H9 (cell line): Measurements from ENCODE around the gene TPSB2. TPM values are rescaled to one million over a fixed set of nuclear protein-coding genes. Genes with fewer than 3 reads are reported as not detected.

ENCODE experiments used
- DNase-seq: peaks from one replicate; pipeline ENCODE4 v3.0.0-alpha.2; 2017
- H2AFZ ChIP-seq: one replicate; pipeline ENCODE4 v1.6.1; 2013; ENCODE audit warnings: mild to moderate bottlenecking, low read length, control low read depth, moderate library complexity
- H2AK5ac ChIP-seq: 2 replicates; pipeline ENCODE4 v1.6.1; 2013; ENCODE audit warnings: low read length, control low read depth, mixed read lengths; ENCODE audit not compliant: insufficient read length
- H2BK120ac ChIP-seq: one replicate; pipeline ENCODE4 v1.6.1; 2013; ENCODE audit warnings: low read depth, mild to moderate bottlenecking, low read length, control low read depth, inconsistent platforms; ENCODE audit not compliant: poor library complexity, severe bottlenecking
- H2BK12ac ChIP-seq: 2 replicates; pipeline ENCODE4 v1.6.1; 2013; ENCODE audit warnings: low read length, control low read depth, mixed read lengths, low read depth; ENCODE audit not compliant: insufficient read length
- H2BK15ac ChIP-seq: 2 replicates; pipeline ENCODE4 v1.6.1; 2013; ENCODE audit warnings: low read depth, low read length, control low read depth
- H2BK20ac ChIP-seq: one replicate; pipeline ENCODE4 v1.6.1; 2013; ENCODE audit warnings: low read depth, mild to moderate bottlenecking, low read length, control low read depth, inconsistent platforms; ENCODE audit not compliant: poor library complexity, severe bottlenecking
- H2BK5ac ChIP-seq: 2 replicates; pipeline ENCODE4 v1.6.1; 2013; ENCODE audit warnings: low read length, control low read depth, mixed read lengths; ENCODE audit not compliant: insufficient read length
- H3K14ac ChIP-seq: 2 replicates; pipeline ENCODE4 v1.6.1; 2013; ENCODE audit warnings: low read length, control low read depth; ENCODE audit not compliant: insufficient read depth
- H3K18ac ChIP-seq: 2 replicates; pipeline ENCODE4 v1.6.1; 2013; ENCODE audit warnings: low read depth, mild to moderate bottlenecking, mixed read lengths, low read length, control low read depth; ENCODE audit not compliant: insufficient read length
- H3K23ac ChIP-seq: 2 replicates; pipeline ENCODE4 v1.6.1; 2013; ENCODE audit warnings: low read length, control low read depth, mixed read lengths, low read depth; ENCODE audit not compliant: insufficient read length
- H3K23me2 ChIP-seq: 2 replicates; pipeline ENCODE4 v1.6.1; 2013; ENCODE audit warnings: low read depth, mild to moderate bottlenecking, mixed read lengths, low read length, control low read depth; ENCODE audit not compliant: insufficient read length, poor library complexity, severe bottlenecking
- H3K27ac ChIP-seq: 2 replicates; pipeline ENCODE4 v1.5.1; 2013; ENCODE audit warnings: low read length, control low read depth, mixed read lengths, low read depth; ENCODE audit not compliant: insufficient read length
- H3K27me3 ChIP-seq: 2 replicates; pipeline ENCODE4 v1.6.1; 2013; ENCODE audit warnings: low read length, control low read depth, inconsistent platforms; ENCODE audit not compliant: insufficient read depth
- H3K4ac ChIP-seq: 2 replicates; pipeline ENCODE4 v1.6.1; 2013; ENCODE audit warnings: low read depth, mild to moderate bottlenecking, control low read depth, inconsistent platforms, low read length, moderate library complexity
- H3K4me1 ChIP-seq: 2 replicates; pipeline ENCODE4 v1.6.1; 2013; ENCODE audit warnings: low read length, control low read depth, inconsistent platforms; ENCODE audit not compliant: insufficient read depth
- H3K4me2 ChIP-seq: 2 replicates; pipeline ENCODE4 v1.6.1; 2013; ENCODE audit warnings: low read length, control low read depth, mixed read lengths; ENCODE audit not compliant: insufficient read length, insufficient read depth
- H3K56ac ChIP-seq: 2 replicates; pipeline ENCODE4 v1.6.1; 2013; ENCODE audit warnings: low read depth, mild to moderate bottlenecking, mixed read lengths, low read length, control low read depth; ENCODE audit not compliant: insufficient read length
- H3K79me1 ChIP-seq: 2 replicates; pipeline ENCODE4 v1.6.1; 2013; ENCODE audit warnings: low read depth, mild to moderate bottlenecking, moderate library complexity, low read length, control low read depth, inconsistent platforms; ENCODE audit not compliant: insufficient read depth, poor library complexity, severe bottlenecking
- H3K79me2 ChIP-seq: 2 replicates; pipeline ENCODE4 v1.6.1; 2013; ENCODE audit warnings: low read length, control low read depth, inconsistent platforms; ENCODE audit not compliant: insufficient read depth
- H3K9ac ChIP-seq: 2 replicates; pipeline ENCODE4 v1.6.1; 2013; ENCODE audit warnings: low read length, control low read depth, mixed read lengths; ENCODE audit not compliant: insufficient read length; ENCODE audit errors: extremely low read depth
- H3K9me3 ChIP-seq: one replicate; pipeline ENCODE4 v1.6.1; 2013; ENCODE audit warnings: low read depth, low read length, inconsistent platforms; ENCODE audit not compliant: control insufficient read depth
- H3T11ph ChIP-seq: one replicate; pipeline ENCODE4 v1.6.1; 2013; ENCODE audit warnings: mild to moderate bottlenecking, low read length, control low read depth, inconsistent platforms
- H4K20me1 ChIP-seq: one replicate; pipeline ENCODE4 v1.6.1; 2013; ENCODE audit not compliant: control insufficient read depth, insufficient read length, insufficient read depth
- H4K5ac ChIP-seq: 2 replicates; pipeline ENCODE4 v1.6.1; 2013; ENCODE audit warnings: low read depth, mild to moderate bottlenecking, mixed read lengths, low read length, control low read depth; ENCODE audit not compliant: insufficient read length
- H4K8ac ChIP-seq: replicated peaks from 2 replicates; pipeline ENCODE4 v1.6.1; 2013; ENCODE audit warnings: low read length, control low read depth, mixed read lengths, low read depth; ENCODE audit not compliant: insufficient read length
- H4K91ac ChIP-seq: 2 replicates; pipeline ENCODE4 v1.6.1; 2013; ENCODE audit warnings: low read depth, mild to moderate bottlenecking, moderate library complexity, mixed read lengths, low read length, control low read depth; ENCODE audit not compliant: insufficient read length
- H3K27ac Mint-ChIP-seq, 3 experiments: 2 replicates in 2 of 3; 3 replicates in 1 of 3; pipeline ENCODE4 v1.8.0; 2020 to 2021; ENCODE audit warnings: mixed read lengths in 3 of 3, mild to moderate bottlenecking in 1 of 3, moderate library complexity in 1 of 3
- H3K27me3 Mint-ChIP-seq: 2 replicates; pipeline ENCODE4 v1.8.0; 2021; ENCODE audit warnings: low read depth, mild to moderate bottlenecking, moderate library complexity, mixed read lengths
- H3K36me3 Mint-ChIP-seq, 3 experiments: 2 replicates in 2 of 3; 3 replicates in 1 of 3; pipeline ENCODE4 v1.8.0; 2020 to 2021; ENCODE audit warnings: low read depth in 3 of 3, mixed read lengths in 3 of 3; ENCODE audit not compliant: insufficient read depth in 1 of 3
- H3K4me1 Mint-ChIP-seq, 2 experiments: 2 replicates each; pipeline ENCODE4 v1.8.0; 2020; ENCODE audit warnings: mixed read lengths in 2 of 2
- H3K4me3 Mint-ChIP-seq, 2 experiments: 2 replicates in 1 of 2; 3 replicates in 1 of 2; pipeline ENCODE4 v1.8.0; 2020 to 2021; ENCODE audit warnings: mild to moderate bottlenecking in 2 of 2, mixed read lengths in 2 of 2, moderate library complexity in 1 of 2
- H3K9me3 Mint-ChIP-seq, 2 experiments: 2 replicates in 1 of 2; 3 replicates in 1 of 2; pipeline ENCODE4 v1.8.0; 2020; ENCODE audit warnings: mild to moderate bottlenecking in 2 of 2, mixed read lengths in 2 of 2, moderate library complexity in 1 of 2
- CTCF ChIP-seq: fragments of 200-600 bp; sonication (generic); conservative IDR thresholded peaks from 3 replicates; pipeline ENCODE4 v1.8.0; 2021; ENCODE audit warnings: antibody characterized with exemption, mild to moderate bottlenecking
- WGBS: extraction: QIAGEN DNeasy Blood & Tissue Kit; methylation state at CpG from one replicate; pipeline ENCODE4 v1.1.7; 2013; ENCODE audit warnings: missing lambda C conversion rate, low lambda C conversion rate, mixed read lengths; ENCODE audit not compliant: insufficient read length; ENCODE audit errors: extremely low coverage; 5-methylcytosine and 5-hydroxymethylcytosine counted together
- total RNA-seq: library from RNA; stranded (reverse); gene quantifications from 2 replicates; pipeline ENCODE4 v1.2.1, GENCODE V29; 2021

Gene TPSB2
- total RNA-seq, 1 experiment from 2014 or later, result not detected

- H3K4me1 Mint-ChIP-seq, result peaks cover 4 to 13% of the 10 kb centered on the region in 2 experiments; a peak in 3 of 4 replicates
Measured at GRCh38 chr16:1194665-1195392, 35.2 kb downstream of the TPSB2 start.

More at GRCh38 chr16:1194665-1195392, 35.2 kb downstream of the TPSB2 start:
- H3K4me3 Mint-ChIP-seq, result no peak overlapping the region
- Histone ChIP-seq H3K23me2 (peaks cover 2% of the 10 kb centered on the region), H3K9me3 (no peaks in the 10 kb centered on the region), H3K4ac (no peak overlapping the region), H3K18ac (no peak overlapping the region), H3K56ac (no peak overlapping the region), H3K4me1 (no peaks in the 10 kb centered on the region), H3K79me2 (no peaks in the 10 kb centered on the region), H4K20me1 (peaks cover 2% of the 10 kb centered on the region), H2BK15ac (no peak overlapping the region), H2BK12ac (no peak overlapping the region), H2BK20ac (no peak overlapping the region), H4K91ac (no peak overlapping the region), H3K9ac (no peak overlapping the region), H3K27me3 (no peaks in the 10 kb centered on the region), H2AFZ (no peak overlapping the region), H4K8ac (no peak overlapping the region), H3K23ac (no peak overlapping the region), H3K14ac (no peak overlapping the region), H2BK120ac (no peak overlapping the region), H3K4me2 (no peak overlapping the region), H3T11ph (no peak overlapping the region), H3K79me1 (no peaks in the 10 kb centered on the region), H2BK5ac (no peak overlapping the region), H4K5ac (no peak overlapping the region), H3K27ac (no peak overlapping the region), H2AK5ac (no peak overlapping the region)
- H3K9me3 Mint-ChIP-seq, result no peaks in the 10 kb centered on the region
- H3K27me3 Mint-ChIP-seq, result no peaks in the 10 kb centered on the region
- DNase-seq, result peak; percentile 50
- WGBS, result no CpG with 5 or more reads among the region's 61 CpGs
- peaks cover 0 to 2% (median 0%) of the 10 kb centered on the region in 3 experiments; a peak in 3 of 7 replicates for H3K36me3 Mint-ChIP-seq
- H3K27ac Mint-ChIP-seq, result no peak overlapping the region
- TF ChIP-seq CTCF, result peak; percentile 92
